ENCODE data around the gene RLN3.

DNA sequence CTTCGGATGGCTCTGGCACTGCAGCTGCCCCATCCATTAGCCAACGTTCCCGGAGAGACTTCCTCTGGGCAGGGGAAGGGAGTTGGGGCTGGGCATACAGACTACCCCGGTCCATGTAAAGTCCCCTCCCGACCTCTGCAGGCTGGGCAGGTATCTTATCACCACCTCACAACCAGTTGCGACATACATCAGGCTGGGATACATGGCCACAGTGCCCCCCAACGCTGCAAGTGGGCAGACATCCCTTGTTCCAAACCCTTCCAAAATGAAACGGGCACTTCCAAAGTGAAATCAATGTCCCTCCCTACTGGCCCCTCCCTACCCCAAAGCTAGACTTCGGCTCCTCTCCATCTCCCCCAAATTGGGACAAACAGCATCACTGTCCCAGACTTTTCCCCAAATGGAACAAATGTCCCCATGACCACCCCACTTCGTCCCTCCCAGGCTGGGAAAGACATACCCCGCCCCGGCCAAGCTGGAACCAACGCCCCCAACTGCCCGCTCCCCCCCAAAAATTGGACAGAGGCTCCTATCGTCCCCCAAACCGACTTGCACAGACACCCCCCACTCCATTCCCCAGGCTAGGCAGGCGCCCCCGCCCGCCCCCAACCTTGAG is 28.9 kb downstream of the RLN3 start:
- TF ChIP-seq, protein P1, sequence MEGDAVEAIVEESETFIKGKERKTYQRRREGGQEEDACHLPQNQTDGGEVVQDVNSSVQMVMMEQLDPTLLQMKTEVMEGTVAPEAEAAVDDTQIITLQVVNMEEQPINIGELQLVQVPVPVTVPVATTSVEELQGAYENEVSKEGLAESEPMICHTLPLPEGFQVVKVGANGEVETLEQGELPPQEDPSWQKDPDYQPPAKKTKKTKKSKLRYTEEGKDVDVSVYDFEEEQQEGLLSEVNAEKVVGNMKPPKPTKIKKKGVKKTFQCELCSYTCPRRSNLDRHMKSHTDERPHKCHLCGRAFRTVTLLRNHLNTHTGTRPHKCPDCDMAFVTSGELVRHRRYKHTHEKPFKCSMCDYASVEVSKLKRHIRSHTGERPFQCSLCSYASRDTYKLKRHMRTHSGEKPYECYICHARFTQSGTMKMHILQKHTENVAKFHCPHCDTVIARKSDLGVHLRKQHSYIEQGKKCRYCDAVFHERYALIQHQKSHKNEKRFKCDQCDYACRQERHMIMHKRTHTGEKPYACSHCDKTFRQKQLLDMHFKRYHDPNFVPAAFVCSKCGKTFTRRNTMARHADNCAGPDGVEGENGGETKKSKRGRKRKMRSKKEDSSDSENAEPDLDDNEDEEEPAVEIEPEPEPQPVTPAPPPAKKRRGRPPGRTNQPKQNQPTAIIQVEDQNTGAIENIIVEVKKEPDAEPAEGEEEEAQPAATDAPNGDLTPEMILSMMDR (IDR thresholded peaks at IDR 0.05), result no peak
- no peak for TF ChIP-seq POLR2A (IDR thresholded peaks at IDR 0.05)
